ENCODE results near the gene COX4I1.

DNA sequence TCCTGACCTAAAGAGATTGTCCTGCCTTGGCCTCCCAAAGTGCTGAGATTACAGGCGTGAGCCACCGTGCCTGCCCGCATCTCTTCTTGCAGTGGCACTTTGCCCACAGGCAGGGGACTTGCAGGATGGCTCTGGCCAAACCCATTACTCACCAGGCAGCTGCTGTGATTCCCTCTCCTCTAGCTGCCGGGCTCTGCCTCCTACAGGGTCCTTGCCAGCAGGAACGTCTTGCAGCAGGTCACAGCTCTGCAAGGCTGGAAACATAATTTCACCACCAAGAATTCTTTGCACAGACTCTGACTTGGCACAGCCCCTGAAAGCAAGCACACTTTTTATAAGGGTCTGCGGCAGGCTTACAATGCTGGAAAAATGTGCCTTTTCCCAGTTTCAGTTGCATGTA, 20.3 kb downstream of the COX4I1 start:
- TF ChIP-seq, protein P1, sequence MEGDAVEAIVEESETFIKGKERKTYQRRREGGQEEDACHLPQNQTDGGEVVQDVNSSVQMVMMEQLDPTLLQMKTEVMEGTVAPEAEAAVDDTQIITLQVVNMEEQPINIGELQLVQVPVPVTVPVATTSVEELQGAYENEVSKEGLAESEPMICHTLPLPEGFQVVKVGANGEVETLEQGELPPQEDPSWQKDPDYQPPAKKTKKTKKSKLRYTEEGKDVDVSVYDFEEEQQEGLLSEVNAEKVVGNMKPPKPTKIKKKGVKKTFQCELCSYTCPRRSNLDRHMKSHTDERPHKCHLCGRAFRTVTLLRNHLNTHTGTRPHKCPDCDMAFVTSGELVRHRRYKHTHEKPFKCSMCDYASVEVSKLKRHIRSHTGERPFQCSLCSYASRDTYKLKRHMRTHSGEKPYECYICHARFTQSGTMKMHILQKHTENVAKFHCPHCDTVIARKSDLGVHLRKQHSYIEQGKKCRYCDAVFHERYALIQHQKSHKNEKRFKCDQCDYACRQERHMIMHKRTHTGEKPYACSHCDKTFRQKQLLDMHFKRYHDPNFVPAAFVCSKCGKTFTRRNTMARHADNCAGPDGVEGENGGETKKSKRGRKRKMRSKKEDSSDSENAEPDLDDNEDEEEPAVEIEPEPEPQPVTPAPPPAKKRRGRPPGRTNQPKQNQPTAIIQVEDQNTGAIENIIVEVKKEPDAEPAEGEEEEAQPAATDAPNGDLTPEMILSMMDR (IDR thresholded peaks at IDR 0.05), result no peak
- TF ChIP-seq POLR2A (IDR thresholded peaks at IDR 0.05), result no peak
